ENCODE measurements around the gene GPR12.

Gene GPR12, protein sequence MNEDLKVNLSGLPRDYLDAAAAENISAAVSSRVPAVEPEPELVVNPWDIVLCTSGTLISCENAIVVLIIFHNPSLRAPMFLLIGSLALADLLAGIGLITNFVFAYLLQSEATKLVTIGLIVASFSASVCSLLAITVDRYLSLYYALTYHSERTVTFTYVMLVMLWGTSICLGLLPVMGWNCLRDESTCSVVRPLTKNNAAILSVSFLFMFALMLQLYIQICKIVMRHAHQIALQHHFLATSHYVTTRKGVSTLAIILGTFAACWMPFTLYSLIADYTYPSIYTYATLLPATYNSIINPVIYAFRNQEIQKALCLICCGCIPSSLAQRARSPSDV

DNA sequence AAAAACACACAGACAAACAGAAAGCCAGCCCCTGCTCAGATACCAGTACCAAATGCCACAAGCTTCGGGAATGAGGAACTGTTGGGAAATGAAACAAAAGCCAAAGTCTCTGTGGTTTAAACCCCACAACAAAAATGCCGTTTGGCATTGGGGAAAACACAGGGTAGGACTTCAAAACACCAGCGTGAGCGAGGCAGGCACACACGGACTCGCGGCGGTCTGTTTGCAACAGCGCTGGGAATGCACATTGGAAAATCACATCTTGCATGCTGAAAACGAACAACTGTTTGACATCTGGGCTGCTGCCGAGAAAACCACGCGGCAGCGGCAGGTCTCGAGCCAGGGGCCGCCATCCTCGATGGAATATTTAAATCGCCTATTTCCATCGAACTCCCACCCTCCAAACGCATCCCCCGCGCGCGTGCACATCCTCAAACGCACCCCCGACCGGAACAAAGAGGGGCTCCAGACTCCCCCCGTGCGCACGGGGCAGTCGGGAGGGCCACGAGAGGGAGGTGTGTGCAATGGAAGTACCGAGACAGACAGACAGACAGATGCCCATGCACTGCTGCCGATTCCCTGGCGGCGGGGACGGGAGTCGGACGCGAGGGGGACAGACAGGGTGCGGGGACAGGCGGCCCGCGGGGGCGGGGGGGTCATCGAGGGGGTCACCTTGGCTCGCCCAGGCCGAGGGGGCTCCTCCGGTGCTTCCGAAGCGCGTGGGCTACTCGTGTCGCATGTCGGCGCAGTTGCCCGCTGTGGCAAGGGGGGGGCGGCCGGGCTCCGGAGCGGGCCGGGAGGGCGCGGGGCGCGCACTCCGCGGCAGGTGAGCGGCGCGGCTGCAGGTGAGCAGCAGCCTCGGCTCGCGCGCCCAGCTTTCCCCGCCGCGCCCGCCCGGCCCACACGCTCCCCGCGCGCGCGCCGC, at the start of gene GPR12:
Gene GPR12 (minus strand): TSS at position 880 of the 925 bp plus-strand sequence. CDS start 959 bp downstream, outside the sequence.
- no peak for DNase-seq (ENCODE audit: low read depth)

DNA sequence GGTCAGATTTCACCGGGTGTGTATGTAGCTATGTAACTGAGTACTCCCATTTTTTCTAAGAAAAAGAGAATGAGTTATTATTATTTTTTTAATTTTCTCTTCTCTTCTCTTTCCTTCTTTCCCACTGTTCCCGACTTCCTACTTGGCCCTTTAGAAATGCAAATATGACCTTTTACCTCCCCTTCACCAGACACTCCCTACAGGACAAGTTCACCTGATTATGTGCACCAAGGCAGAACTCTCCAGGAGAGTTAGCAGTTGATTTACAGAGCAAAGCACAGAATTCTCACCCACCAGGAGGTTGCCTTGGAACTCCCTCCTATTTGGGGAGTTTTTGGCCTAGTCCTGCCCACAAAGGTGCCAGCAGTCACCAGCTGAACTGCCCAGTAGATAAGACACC, 49.5 kb upstream of the GPR12 start:
- no peak for DNase-seq (ENCODE audit: low read depth)

DNA sequence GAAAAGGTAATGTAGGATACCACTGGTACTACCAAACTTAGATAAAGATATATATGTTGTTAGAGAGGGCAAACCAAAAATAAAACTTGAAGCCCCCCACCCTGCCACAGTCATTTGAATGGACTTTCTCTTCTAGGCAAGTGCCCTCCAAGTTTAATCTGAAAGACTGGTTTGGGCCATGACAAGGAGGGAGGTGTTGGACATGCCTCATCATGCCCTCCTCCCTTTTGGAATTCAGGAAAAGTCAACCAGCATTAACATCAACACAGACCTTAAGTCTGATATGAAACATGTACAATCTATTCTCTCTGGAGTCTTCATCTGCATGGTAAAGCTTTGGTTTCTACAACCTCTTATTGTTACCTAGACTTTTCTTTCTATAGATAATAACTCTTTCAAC, 46.3 kb upstream of the GPR12 start:
- no peak for DNase-seq (ENCODE audit: low read depth)

DNA sequence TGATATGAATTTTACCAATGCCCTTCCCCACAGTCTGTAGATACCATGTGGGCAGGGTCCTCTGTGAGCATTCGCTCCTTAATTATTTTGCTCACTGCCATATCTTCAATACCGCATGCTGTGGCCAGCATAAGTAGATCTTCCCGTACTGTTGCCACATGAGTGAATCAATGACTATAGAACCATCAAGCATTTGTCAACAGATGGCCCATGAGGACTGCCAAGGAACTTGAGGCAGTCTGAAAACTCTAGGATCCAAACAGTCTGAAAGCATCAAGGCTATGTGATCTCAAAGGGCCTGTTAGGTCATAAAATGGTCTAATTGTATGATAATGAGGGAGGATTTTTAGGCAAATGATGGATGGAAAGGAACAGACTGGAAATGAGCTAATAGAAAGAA, 27.4 kb upstream of the GPR12 start:
- no peak for DNase-seq (ENCODE audit: low read depth)

DNA sequence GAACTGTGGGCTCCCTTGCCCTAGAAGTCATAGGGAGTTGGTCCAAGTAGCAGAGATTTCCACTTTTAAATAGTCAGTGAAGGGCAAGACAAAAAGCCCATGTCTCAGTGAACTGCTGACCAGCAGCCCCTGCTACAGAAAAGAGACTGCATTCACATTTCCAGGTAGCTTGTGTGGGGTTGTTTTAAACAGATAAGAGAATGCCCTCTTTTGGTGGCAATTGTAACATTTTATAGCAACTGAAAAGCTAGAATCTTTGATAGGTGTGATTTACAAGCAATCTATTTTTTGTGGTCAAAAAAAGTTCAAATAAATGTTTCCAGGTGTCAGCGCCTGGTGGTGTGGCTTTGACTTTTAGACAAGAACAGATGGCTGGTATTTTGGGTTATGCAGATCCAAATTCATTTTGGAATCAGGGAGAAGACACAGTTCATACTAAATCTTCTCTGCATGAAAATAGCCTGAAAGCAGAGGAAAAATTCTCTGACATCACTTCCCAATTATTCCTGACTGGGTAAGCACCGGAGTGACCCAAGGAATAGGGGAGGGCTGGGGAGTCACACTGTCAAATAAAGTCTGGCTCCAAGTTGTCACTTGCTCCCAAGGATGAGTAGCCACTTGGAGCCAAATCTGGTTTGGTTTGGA, 26.2 kb upstream of the GPR12 start:
- DNase-seq (ENCODE audit: low read depth) = no peak

DNA sequence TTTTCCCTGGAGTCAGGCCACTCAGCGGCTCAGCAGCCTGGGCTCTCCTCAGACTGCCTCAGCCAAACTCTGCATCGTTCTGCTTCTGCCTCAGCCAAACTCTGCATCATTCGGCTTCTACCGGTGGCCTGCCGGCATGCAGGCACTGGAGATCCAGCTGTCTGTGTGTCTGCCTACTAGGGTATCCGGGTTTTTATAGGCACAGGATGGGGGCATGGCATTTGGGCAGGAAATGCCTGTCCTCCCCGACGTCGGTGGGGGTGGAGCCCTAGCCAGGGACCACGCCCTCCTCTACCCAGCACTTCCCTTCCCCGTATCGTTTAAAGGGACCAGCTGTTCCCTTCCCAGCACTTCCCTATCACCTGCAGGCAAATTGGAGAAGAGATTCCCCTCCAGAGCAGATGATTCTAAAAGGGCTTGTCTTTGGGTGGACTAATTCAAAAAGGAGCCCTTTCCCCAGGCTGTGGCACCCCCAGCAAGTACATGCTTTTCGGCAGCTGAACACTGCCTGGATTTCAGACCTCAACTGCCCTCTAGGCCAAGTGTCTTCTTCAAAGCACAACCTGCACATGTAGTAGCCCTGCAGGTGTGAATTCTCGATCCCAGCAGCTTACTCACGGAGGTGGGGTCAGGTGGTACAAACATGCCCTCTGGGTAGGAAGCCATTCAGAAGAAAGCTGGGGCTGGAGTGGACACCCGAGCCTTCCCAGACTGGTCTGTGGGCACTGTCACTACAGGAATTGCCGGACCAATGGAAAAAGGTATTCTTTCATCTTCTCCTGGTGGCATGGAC, 25.4 kb upstream of the GPR12 start:
- peak; percentile 37 for DNase-seq (ENCODE audit: low read depth)

DNA sequence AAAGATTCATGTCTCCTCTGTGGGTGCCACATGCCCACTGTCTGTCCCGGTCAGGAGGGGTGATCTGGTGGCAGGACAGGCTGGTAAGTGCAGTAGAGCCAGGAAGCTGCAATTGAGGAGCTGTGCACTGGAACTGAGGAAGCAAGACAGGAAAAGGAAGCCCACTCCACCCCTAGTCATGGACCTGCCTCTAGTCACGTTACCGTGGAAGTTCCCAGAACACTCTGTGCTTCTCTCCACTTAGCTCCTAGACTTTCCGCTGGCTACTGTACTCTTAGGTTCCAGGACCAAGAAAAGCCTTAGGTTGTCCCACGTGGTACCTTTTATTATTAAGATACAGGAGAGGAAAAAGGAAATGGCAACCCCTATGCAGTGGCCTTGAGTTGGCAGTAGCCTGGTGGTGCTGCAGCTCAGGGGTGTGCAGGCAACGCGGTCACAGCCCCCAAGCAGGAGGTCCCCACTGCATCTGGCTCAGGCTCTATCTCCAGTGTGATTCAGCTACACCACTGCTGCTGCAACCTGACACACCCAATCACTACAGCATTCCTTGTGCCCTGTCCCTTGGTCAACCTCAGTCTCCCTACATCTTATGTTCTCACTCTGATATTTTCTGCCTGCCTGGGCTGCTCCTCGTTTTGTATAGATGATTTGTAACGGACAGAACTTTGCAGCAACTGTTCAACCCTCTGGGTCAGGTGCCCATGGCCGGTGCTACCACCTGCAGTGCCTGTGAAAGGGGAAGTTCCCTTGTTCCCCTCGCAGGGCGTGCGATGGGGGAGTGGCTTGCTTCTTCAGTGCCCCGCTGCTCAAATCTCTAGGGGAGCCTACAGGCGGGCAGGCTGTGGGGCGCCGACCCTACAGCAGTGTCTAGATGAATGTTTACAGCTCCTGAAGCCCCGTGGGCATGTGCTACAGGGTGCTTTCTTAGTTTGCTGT, 24.4 kb upstream of the GPR12 start:
- no peak for DNase-seq (ENCODE audit: low read depth)

DNA sequence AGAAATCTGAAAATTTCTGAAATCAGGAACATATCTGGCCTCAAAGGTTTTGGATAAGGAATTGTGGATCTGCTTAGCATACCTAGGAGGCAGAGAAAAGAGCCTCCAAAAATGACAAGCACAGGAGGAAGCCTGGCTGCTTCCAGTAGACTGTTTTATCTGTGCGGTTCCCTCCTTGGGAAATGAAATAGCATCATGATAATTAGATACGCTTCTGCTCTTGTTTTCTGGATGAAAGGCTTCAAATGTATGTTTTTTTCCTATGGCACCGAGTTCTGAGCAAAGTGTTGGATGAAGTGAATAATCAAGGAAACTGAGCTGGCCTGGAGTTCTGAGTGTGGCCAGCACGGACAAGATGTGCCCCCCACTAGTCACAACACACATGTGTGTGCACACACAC, 19.8 kb upstream of the GPR12 start:
- DNase-seq (ENCODE audit: low read depth) = no peak

DNA sequence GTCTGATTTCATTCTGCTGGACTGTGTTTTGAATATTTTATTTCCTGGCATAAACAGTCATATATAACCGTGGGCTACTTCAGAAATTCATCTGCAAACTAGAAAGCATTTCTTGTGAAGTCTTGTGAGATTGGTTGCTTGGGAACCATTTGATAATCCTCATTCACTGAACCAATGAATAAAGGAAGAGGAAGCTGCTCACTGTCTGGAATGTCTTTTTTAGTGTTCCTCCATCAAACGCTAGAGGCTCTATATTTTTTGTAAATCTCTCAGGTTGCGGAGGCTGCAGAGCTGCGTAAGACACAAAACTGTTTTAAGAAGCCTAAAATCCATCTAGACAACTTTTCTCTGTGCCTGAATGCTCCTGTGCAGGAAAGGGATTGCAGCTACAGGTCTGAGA, 18.7 kb upstream of the GPR12 start:
- no peak for DNase-seq (ENCODE audit: low read depth)

DNA sequence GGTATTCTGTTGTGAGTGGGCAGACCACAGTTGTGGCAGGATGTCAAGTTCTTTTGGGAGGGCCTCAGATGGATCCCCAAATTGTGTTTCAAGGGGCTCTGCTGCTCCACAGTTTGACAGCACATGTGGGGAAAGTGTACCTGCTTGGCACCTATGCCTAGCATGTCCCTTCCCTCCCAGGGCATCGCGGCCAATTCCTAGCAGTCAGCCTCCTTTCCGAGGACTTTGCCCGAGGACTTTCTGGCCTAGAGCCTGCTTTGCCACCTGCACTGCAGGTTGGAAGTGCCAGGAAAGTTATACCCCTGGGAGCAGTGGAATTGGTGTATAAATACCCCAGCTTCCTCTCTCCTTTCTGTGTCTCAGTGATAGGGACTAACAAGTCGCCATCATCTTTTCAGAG, 11.9 kb upstream of the GPR12 start:
- no peak for DNase-seq (ENCODE audit: low read depth)

DNA sequence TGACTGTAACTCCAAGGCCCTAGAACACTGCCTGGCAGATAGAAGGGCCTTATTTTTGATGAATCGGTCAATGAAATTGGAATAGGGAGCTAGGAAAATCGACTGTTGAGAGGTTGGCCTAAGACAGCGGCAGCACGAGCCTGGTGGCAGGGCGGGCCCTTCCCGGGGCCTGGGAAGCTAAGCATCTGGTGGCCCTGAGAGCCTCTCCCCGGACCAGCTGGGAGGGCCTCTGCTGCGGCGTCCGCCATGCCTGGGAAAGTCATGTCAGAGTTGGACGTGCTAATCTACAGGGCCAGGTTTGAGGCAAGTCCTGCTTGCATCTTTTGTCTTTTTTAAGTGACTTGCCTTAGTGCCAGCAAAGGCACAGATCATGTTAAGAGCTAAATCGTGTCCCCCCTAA, 11.2 kb upstream of the GPR12 start:
- DNase-seq (ENCODE audit: low read depth) = no peak

DNA sequence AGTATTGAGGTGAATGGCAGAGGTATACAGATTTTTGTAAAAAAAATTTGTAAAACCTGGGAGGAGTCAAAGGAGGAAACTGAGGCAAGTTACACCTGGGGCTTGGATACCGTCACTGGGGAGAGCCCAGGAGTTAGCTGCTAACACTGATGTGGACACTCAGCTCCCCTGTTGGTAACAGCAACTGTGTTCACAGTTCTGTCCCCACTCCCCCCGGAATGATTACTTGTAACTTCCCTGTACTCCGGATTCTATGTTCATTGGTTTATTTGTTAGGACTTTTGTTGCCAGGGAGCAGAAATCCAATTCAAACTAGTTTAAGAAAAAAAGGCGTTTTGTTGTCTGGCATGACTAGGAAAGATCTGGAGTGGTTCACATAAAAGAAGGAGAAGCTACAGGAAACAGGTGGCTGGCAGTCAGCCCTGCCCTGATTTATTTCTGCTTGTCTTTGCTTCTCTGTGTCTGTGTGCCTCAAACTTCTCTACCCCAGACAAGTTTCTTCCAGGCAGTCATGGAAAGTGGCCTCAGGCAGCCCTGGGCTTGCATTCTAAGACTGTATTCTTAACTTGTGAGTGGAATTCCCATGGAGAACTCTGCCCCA, 2.3 kb upstream of the GPR12 start:
- no peak for DNase-seq (ENCODE audit: low read depth)

DNA sequence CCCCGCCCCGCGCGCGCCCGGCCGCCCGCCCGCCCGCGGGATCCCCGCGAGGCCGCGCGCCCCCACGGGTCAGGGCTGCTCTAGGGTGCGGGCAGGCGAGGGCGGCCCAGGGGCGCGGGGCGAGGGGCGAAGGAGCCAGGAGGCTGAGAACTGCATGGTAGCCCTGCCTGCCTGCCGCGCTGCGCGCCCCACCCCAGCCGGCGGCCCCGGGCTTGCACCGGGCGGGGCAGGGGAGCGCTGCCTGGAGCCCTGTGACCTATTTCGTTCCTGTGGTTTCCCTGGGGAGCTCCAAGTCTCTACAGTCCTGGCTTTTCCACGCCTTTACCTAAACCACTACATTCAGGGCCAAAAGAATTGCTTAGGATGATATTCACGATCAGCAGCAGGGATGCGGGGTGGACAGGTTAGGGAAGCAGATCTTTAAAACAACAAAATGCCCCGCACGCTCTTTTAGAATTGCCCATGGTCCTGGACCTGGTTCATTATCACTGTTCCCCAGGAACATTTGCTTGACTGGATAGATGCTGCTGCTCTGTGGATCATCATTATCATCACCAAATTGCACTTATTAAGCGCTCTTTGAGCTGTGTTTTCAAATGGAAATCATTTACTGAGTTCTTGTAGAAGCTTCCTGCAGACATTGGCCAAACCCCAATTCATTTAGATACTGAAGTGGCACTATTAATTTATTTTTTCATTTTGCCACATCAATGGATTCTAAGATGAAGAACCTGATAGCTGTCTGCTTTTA, 421 bp upstream of the GPR12 start:
- DNase-seq (ENCODE audit: low read depth) = no peak

DNA sequence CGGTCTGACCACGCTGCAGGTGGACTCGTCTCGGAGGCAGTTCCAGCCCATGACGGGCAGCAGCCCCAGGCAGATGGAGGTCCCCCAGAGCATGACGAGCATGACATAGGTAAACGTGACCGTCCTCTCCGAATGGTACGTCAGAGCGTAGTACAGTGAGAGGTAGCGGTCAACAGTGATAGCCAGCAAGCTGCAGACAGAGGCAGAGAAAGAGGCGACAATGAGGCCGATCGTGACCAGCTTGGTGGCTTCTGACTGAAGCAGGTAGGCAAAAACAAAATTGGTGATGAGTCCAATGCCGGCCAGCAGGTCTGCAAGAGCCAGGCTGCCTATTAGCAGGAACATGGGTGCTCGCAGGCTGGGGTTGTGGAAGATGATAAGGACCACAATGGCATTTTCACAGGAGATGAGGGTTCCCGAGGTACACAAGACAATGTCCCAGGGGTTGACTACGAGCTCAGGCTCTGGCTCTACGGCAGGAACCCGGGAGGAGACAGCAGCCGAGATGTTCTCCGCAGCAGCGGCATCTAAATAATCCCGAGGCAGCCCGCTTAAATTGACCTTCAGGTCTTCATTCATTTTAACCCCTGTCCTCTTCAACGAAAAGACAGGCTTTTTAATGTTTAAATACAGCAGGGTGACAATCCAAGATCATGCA, 1.2 kb downstream of the GPR12 start:
- no peak for DNase-seq (ENCODE audit: low read depth)

DNA sequence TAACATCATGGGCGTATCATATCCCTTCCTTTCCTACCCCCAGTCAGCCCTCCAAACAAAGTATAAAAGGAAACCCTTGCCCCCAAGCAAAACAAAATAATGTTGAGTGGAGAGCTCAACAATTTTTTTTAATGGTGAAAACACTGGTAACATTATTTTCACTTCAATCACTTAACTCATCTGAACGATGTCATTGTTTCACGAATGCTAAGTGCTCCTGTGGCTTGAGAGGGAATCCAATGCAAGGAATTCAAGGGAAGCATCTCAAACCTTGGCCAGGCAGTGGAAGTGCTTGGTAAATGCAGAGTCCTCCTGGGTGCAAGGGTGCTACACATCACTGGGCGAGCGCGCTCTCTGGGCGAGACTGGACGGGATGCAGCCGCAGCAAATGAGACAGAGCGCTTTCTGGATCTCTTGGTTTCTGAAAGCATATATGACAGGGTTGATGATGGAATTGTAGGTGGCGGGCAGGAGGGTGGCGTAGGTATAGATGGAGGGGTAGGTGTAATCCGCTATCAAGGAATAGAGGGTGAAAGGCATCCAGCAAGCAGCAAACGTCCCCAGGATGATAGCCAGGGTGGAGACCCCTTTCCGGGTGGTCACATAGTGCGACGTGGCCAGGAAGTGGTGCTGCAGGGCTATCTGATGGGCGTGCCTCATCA, 2.0 kb downstream of the GPR12 start:
- DNase-seq (ENCODE audit: low read depth) = no peak

DNA sequence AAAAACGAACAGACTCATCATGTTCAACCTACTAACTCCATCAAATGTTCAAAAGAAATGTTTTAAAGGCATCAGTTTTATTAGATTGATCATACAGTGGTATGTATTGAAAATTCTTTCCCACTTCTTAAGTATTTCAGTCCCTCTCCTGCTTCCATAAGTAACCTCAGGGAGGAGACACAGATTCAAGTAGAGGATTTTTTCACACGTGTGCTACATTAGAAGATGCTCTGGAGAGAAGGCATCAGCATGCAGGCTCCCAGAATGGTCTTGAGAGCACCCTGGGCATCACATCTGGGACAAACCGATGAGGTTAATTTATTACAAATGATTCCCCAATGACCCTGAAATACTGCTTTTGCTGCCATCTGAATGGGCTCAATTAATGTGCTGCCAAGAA, 3.6 kb downstream of the GPR12 start:
- no peak for DNase-seq (ENCODE audit: low read depth)

DNA sequence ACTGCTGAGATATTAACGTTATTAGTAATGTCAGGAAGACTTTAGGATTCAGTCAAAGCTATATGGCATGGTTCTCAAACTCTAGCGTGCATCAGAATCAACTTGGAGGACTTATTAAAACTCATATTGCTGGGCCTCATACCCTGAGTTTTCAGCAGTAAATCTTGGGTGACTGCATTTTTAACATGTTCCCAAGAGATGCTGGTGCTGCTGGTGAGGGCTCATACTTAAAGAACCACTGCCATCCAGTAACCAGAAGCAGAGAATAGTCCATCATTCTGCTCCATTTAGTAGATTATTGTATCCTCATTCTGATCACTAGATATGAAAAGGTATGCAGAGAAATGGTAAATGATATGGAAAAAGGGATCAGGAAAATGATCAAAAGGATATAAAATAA, 7.9 kb downstream of the GPR12 start:
- DNase-seq (ENCODE audit: low read depth) = no peak

DNA sequence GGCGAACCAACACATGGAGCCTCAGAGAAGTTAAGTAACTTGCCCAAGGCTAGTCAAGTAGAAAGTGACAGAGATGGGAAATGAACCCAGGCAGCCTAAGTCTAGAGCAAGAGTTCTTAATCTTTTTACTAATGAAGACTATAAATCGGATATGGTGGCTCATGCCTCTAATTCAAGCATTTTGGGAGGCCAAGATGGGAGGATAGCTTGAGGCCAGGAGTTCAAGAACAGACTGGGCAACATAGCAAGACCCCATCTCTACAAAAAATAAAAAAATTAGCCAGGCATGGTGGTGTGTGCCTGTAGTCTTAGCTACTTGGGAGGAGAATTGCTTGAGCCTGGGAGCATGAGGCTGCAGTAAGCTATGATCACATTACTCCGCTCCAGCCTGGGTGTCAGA, 10.7 kb downstream of the GPR12 start:
- DNase-seq (ENCODE audit: low read depth) = no peak

DNA sequence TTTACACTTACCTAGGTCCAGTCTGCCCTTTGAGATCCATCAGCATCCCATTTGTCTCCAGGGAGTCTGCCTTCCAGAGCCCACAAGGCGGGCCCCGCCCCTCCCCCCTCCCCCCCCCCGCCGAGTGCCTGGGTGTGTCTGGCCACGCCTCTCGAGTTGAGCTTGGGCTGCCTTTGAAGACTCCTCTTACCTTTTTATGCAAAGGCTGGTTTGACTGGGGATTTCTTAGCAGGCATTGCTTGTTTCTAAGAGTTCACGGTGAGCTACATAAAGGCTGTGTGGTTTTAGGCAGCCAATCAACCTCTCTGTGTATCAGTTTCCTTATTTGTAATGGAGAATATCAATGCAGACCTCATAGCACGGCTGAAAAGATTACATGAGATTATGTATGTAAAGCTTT, 11.3 kb downstream of the GPR12 start:
- DNase-seq (ENCODE audit: low read depth) = no peak
